Astrocyte of the cerebellum (primary cell): Measurements from ENCODE around the gene APOBEC3G.

Experiments used
- DNase-seq: peaks from one replicate; pipeline ENCODE4 v3.0.0-alpha.2; 2011; ENCODE audit warnings: low read depth
- H3K4me3 ChIP-seq: 2 replicates; pipeline ENCODE4 v1.5.1; 2011; ENCODE audit warnings: mild to moderate bottlenecking, low read depth, low read length, moderate library complexity
- in situ Hi-C: cut with HindIII; loops from 2 replicates; pipeline ENCODE4 v1.10.0; 2017; ENCODE audit warnings: low sequenced_read_pairs
- TF ChIP-seq, protein P1 (sequence below): IDR thresholded peaks from 2 replicates; pipeline ENCODE4 v1.5.1; 2012; ENCODE audit warnings: low read length, low read depth, moderate library complexity, mild to moderate bottlenecking; ENCODE audit errors: missing control alignments

Gene APOBEC3G

DNA sequence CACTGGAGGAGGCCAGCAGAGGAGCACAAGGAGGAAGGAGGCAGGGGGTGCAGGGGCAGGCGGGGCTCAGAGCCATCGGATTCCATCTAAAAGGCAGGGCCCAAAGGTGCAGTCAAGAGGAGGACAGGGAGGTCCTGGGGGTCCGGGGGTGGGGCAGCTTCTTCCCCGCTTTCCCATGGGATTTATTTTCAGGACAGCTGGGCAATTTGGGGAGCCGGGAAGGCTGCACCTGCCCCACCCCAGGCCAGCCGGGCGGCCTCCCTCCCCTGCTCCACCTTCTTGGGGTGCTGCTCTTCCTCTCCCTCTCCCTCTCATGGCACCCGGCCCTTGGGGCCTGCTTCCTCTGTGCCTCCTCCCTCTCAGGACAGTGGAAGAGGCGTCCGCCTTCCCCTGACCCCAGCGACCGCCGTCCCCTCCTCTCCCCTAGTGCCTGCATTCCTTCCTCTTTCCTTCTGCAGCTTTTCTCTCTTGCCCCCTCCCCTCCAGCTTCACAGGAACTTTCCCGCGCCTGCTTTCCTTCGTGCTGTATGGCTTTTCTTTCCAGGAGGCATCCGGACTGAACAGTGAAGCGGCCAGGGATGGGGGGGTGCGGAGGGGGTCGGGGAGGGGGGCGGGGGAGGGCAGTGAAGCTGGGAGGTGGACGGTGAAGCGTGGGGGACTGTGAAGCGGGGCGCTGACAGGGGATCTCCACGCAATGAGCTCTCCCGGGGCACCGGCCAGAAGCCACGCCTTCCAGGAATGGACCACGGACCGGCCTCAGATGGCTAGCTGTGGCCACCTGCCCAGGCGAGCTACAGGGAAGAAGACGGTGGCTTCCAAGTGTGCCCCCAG lies 46.9 kb downstream of the APOBEC3G start:
- H3K4me3 ChIP-seq: no peak overlapping the region
- in situ Hi-C loops: no loop called here
- no peak for DNase-seq
- TF ChIP-seq, protein P1, sequence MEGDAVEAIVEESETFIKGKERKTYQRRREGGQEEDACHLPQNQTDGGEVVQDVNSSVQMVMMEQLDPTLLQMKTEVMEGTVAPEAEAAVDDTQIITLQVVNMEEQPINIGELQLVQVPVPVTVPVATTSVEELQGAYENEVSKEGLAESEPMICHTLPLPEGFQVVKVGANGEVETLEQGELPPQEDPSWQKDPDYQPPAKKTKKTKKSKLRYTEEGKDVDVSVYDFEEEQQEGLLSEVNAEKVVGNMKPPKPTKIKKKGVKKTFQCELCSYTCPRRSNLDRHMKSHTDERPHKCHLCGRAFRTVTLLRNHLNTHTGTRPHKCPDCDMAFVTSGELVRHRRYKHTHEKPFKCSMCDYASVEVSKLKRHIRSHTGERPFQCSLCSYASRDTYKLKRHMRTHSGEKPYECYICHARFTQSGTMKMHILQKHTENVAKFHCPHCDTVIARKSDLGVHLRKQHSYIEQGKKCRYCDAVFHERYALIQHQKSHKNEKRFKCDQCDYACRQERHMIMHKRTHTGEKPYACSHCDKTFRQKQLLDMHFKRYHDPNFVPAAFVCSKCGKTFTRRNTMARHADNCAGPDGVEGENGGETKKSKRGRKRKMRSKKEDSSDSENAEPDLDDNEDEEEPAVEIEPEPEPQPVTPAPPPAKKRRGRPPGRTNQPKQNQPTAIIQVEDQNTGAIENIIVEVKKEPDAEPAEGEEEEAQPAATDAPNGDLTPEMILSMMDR: no peak

DNA sequence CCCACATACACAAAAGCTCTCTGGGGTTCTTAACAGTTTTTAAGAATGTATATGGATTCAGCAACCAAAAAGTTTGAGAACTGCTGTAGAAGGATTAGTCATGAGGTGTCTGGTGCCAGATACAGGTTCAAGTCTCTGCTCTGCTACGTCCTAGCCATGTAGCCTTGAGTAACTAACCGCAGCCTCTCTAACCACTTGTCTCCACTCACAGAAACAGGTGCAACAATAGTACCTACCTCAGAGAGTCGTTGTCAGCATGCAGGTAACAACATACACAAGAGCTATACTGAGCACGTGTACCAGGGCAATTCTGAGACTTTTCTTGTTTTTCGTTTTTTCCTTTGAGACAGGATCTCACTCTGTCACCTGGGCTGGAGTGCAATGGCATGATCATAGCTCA lies 48.5 kb downstream of the APOBEC3G start:
- no peak overlapping the region for H3K4me3 ChIP-seq
- in situ Hi-C loops: loop anchor here (5.0 kb wide), 1 partner anchor 118 kb away; no protein-coding TSS in a partner anchor
- no peak for DNase-seq
- TF ChIP-seq, protein P1: no peak

DNA sequence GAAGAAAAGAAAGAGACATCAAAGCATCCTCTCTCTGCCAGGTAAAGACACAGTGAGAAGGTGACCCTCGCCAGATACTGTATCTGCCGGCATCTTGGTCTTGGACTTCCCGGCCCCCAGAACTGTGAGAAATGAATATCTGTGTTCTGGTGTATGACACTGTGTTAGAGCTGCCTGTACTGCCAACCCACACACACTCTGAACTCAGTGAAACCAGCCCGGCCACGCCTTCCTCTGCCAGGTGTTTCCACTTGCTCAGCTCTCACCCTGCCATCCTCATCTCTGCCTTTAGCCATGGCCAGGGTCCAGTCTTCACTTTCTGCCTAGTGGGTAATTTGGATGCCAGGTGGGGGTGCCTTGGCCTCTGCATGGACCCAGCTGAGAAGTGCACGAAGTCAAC lies 51.4 kb downstream of the APOBEC3G start:
- in situ Hi-C loops: loop anchor here (5.0 kb wide), 1 partner anchor 121 kb away; no protein-coding TSS in a partner anchor
- H3K4me3 ChIP-seq: no peak overlapping the region
- TF ChIP-seq, protein P1: no peak
- DNase-seq: no peak

DNA sequence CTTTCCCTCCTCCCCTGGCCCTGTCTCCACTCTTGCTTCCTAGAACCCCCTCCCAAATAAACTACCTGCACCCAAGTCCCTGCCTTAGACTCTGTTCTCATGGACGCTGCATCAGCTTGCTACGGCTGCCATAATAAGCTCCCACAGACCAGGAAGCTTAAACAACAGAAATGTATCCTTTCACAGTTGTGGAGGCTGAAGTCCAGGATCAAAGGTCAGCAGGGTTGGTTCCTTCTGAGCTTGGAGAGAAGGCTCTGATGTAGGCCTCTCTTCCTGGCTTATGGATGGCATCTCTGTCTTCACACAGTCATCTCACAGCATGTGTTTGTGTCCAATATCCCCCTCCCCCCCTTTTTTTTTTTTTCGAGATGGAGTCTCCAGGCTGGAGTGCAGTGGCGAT lies 52.0 kb downstream of the APOBEC3G start:
- DNase-seq: no peak
- TF ChIP-seq, protein P1: no peak
- no peak overlapping the region for H3K4me3 ChIP-seq
- in situ Hi-C loops: loop anchor here (5.0 kb wide), 1 partner anchor 122 kb away; no protein-coding TSS in a partner anchor

DNA sequence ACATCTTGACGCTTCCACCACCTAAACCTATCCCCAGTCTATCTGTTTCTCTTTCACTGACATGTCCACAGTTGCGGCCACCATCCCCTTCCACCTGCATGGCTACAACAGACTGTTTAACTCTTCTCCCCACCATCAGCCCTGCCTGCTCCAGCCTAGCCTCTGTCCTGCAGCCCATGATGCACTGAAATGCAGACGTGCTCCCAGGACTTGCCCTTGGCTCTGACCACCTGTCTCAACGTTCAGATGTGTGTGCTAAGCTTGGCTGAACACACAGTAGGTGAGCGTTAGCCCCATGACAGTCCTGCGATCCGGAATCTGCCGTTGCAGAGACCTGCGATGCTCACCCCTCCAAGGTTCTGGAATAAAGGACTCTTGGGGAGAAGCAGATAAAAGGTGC lies 52.7 kb downstream of the APOBEC3G start:
- DNase-seq: no peak
- H3K4me3 ChIP-seq: no peak overlapping the region
- in situ Hi-C loops: loop anchor here (5.0 kb wide), 1 partner anchor 122 kb away; no protein-coding TSS in a partner anchor
- TF ChIP-seq, protein P1: no peak

DNA sequence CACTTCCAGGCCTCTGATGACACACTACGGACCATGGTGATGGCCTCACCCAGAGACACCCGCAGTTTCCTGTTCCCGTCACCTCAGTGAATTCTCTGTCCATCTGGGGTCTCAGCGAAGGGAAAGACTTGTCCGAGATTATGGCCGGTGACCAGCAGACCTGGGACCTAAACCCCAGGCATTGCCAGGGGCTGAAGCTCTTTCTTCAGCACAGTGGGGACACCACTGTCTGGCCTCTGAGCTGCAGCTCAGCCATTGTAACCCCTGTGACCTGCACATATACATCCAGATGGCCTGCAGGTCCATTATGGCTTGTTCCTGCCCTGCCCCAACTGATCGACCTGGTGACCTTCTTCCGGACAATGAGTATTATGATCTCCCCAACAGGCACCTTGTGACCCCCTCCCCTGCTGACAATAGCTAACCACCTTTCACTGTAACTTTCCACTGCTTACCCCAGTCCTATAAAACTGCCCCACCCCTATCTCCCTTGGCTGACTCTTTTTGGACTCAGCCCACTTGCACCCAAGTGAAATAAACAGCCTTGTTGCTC lies 53.2 kb downstream of the APOBEC3G start:
- in situ Hi-C loops: no loop called here
- TF ChIP-seq, protein P1: no peak
- no peak for DNase-seq
- no peak overlapping the region for H3K4me3 ChIP-seq
